Neutrophil (primary cell): ENCODE measurements around the gene CNTN4.
"Not testable (repeated sequence)": the region's sequence is repeated elsewhere in the genome, so short reads cannot be mapped to it uniquely, and the experiment has no call there.

ENCODE experiments used
- H3K27ac ChIP-seq: fragments of 200-600 bp; sonication (generic); 2 replicates; pipeline ENCODE4 v1.5.1; 2016; ENCODE audit warnings: mild to moderate bottlenecking, moderate library complexity
- H3K27me3 ChIP-seq: fragments of 200-600 bp; sonication (generic); 2 replicates; pipeline ENCODE4 v1.6.0; 2016; ENCODE audit warnings: mild to moderate bottlenecking
- H3K36me3 ChIP-seq: fragments of 200-600 bp; sonication (generic); 2 replicates; pipeline ENCODE4 v1.5.1; 2017
- H3K4me1 ChIP-seq, 2 experiments: fragments of 200-600 bp in 1 of 2; sonication (generic) in 1 of 2; 1 replicate in 1 of 2; 2 replicates in 1 of 2; pipeline versions ENCODE4 v1.5.1 to v1.6.1; 2013 to 2016; ENCODE audit warnings: low read depth in 1 of 2, low read length in 1 of 2, mild to moderate bottlenecking in 1 of 2, moderate library complexity in 1 of 2; ENCODE audit not compliant: control insufficient read depth in 1 of 2, insufficient read depth in 1 of 2
- H3K4me3 ChIP-seq, 2 experiments: fragments of 200-600 bp in 1 of 2; sonication (generic) in 1 of 2; 1 replicate in 1 of 2; 2 replicates in 1 of 2; pipeline ENCODE4 v1.5.1; 2013 to 2016; ENCODE audit warnings: low read depth in 1 of 2, low read length in 1 of 2, mild to moderate bottlenecking in 1 of 2, moderate library complexity in 1 of 2
- H3K9me3 ChIP-seq: fragments of 200-600 bp; sonication (generic); 2 replicates; pipeline ENCODE4 v1.5.1; 2016
- CTCF ChIP-seq: fragments of 200-600 bp; sonication (generic); IDR thresholded peaks from 2 replicates; pipeline ENCODE4 v1.5.1; 2016; ENCODE audit warnings: antibody characterized with exemption

CNTN4 gene

GRCh38 chr3:2793987-2794386 lies 695.3 kb downstream of the CNTN4 start:
- no peaks in the 10 kb centered on the region for H3K4me1 ChIP-seq
- H3K27ac ChIP-seq, result no peak overlapping the region
- H3K27me3 ChIP-seq, result no peaks in the 10 kb centered on the region
- no peak overlapping the region for H3K4me3 ChIP-seq
- H3K36me3 ChIP-seq, result no peaks in the 10 kb centered on the region
- no peaks in the 10 kb centered on the region for H3K9me3 ChIP-seq
- no peak for TF ChIP-seq CTCF

- TF ChIP-seq CTCF, result no peak
- H3K27me3 ChIP-seq, result no peaks in the 10 kb centered on the region
These were observed 703.8 kb downstream of the CNTN4 start for GRCh38 chr3:2802429-2802828.

GRCh38 chr3:2807514-2807913 lies 708.8 kb downstream of the CNTN4 start:
- no peak overlapping the region for H3K4me3 ChIP-seq
- no peaks in the 10 kb centered on the region for H3K4me1 ChIP-seq
- no peaks in the 10 kb centered on the region for H3K27me3 ChIP-seq
- H3K36me3 ChIP-seq, result no peaks in the 10 kb centered on the region
- H3K27ac ChIP-seq, result no peak overlapping the region
- H3K9me3 ChIP-seq, result no peaks in the 10 kb centered on the region
- TF ChIP-seq CTCF, result no peak

More at GRCh38 chr3:2802429-2802828, 703.8 kb downstream of the CNTN4 start:
- Histone ChIP-seq H3K27ac (no peak overlapping the region), H3K9me3 (no peaks in the 10 kb centered on the region), H3K36me3 (no peaks in the 10 kb centered on the region), H3K4me3 (no peak overlapping the region), H3K4me1 (no peaks in the 10 kb centered on the region)

- TF ChIP-seq CTCF, result no peak
- Histone ChIP-seq H3K27ac (no peak overlapping the region), H3K27me3 (no peaks in the 10 kb centered on the region), H3K4me1 (no peaks in the 10 kb centered on the region), H3K36me3 (no peaks in the 10 kb centered on the region), H3K4me3 (no peak overlapping the region), H3K9me3 (no peaks in the 10 kb centered on the region)
These were observed 712.1 kb downstream of the CNTN4 start for GRCh38 chr3:2810723-2811122.

GRCh38 chr3:2819571-2819970 lies 720.9 kb downstream of the CNTN4 start:
- no peaks in the 10 kb centered on the region for H3K27me3 ChIP-seq
- no peak overlapping the region for H3K27ac ChIP-seq
- H3K9me3 ChIP-seq, result no peaks in the 10 kb centered on the region
- H3K4me1 ChIP-seq, result no peaks in the 10 kb centered on the region
- no peak for TF ChIP-seq CTCF
- H3K4me3 ChIP-seq, result no peak overlapping the region
- H3K36me3 ChIP-seq, result no peaks in the 10 kb centered on the region

- not testable (repeated sequence) for H3K27me3 ChIP-seq, H3K4me1 ChIP-seq, H3K4me3 ChIP-seq, H3K9me3 ChIP-seq, H3K27ac ChIP-seq, H3K36me3 ChIP-seq
These were observed 722.3 kb downstream of the CNTN4 start for GRCh38 chr3:2820982-2821381.
